ENCODE results near the gene INAFM2. TPM values are rescaled to one million over a fixed set of nuclear protein-coding genes. Genes with fewer than 3 reads are reported as not detected.

The INAFM2 gene
- total RNA-seq, 1 experiment from 2014 or later, result 16.6 TPM

GRCh38 chr15:40325188-40325587, 1.7 kb downstream of the INAFM2 start:
- DNase-seq (ENCODE audit: extremely low read depth, low read depth), result no peak

GRCh38 chr15:40325700-40326099, 2.2 kb downstream of the INAFM2 start:
- no peak for DNase-seq (ENCODE audit: extremely low read depth, low read depth)

GRCh38 chr15:40327457-40327856, 4.0 kb downstream of the INAFM2 start:
- no peak for DNase-seq (ENCODE audit: extremely low read depth, low read depth)

- no peak for DNase-seq (ENCODE audit: extremely low read depth, low read depth)
Measured at GRCh38 chr15:40328176-40328575, 4.7 kb downstream of the INAFM2 start.

GRCh38 chr15:40328751-40329150, 5.3 kb downstream of the INAFM2 start:
- no peak for DNase-seq (ENCODE audit: extremely low read depth, low read depth)

GRCh38 chr15:40329804-40330203, 6.3 kb downstream of the INAFM2 start:
- DNase-seq (ENCODE audit: extremely low read depth, low read depth), result no peak

GRCh38 chr15:40330368-40330836, 6.9 kb downstream of the INAFM2 start:
- DNase-seq (ENCODE audit: extremely low read depth, low read depth), result no peak

- DNase-seq (ENCODE audit: extremely low read depth, low read depth), result no peak
Measured at GRCh38 chr15:40331026-40331425, 7.5 kb downstream of the INAFM2 start.

- no peak for DNase-seq (ENCODE audit: extremely low read depth, low read depth)
Measured at GRCh38 chr15:40331637-40332036, 8.1 kb downstream of the INAFM2 start.

GRCh38 chr15:40332113-40332781, 8.8 kb downstream of the INAFM2 start:
- no peak for DNase-seq (ENCODE audit: extremely low read depth, low read depth)

GRCh38 chr15:40333922-40334492, 10.5 kb downstream of the INAFM2 start:
- no peak for DNase-seq (ENCODE audit: extremely low read depth, low read depth)

- DNase-seq (ENCODE audit: extremely low read depth, low read depth), result no peak
Measured at GRCh38 chr15:40334541-40334940, 11.0 kb downstream of the INAFM2 start.

- DNase-seq (ENCODE audit: extremely low read depth, low read depth), result no peak
Measured at GRCh38 chr15:40334941-40335795, 11.7 kb downstream of the INAFM2 start.

- DNase-seq (ENCODE audit: extremely low read depth, low read depth), result no peak
Measured at GRCh38 chr15:40335938-40336743, 12.6 kb downstream of the INAFM2 start.

- DNase-seq (ENCODE audit: extremely low read depth, low read depth), result no peak
Measured at GRCh38 chr15:40336744-40337122, 13.2 kb downstream of the INAFM2 start.

GRCh38 chr15:40337597-40337996, 14.1 kb downstream of the INAFM2 start:
- no peak for DNase-seq (ENCODE audit: extremely low read depth, low read depth)

GRCh38 chr15:40338041-40338657, 14.7 kb downstream of the INAFM2 start:
- peak; percentile 59 for DNase-seq (ENCODE audit: extremely low read depth, low read depth)

GRCh38 chr15:40338921-40339620, 15.6 kb downstream of the INAFM2 start:
- peak; percentile 83 for DNase-seq (ENCODE audit: extremely low read depth, low read depth)

- no peak for DNase-seq (ENCODE audit: extremely low read depth, low read depth)
Measured at GRCh38 chr15:40339621-40339945, 16.1 kb downstream of the INAFM2 start.

Measured in NCI-H460 (cell line).